NCI-H526 treated with DMSO at 0.1 percent for 48 hours (cell line): ENCODE results near the gene SLC6A8.
"Not testable (repeated sequence)": the region's sequence is repeated elsewhere in the genome, so short reads cannot be mapped to it uniquely, and the experiment has no call there.

Experiments
- DNase-seq: peaks from one replicate; lab custom pipeline; 2025; lab: John Stamatoyannopoulos, UW

Gene SLC6A8

GRCh38 chrX:153731117-153731844, 43.6 kb downstream of the SLC6A8 start:
- DNase-seq = no peak

GRCh38 chrX:153731845-153732215, 44.1 kb downstream of the SLC6A8 start:
- DNase-seq = no peak

GRCh38 chrX:153732401-153732800, 44.7 kb downstream of the SLC6A8 start:
- DNase-seq = no peak

GRCh38 chrX:153733651-153734240, 46.0 kb downstream of the SLC6A8 start:
- no peak for DNase-seq

- no peak for DNase-seq
Measured at GRCh38 chrX:153734871-153735270, 47.1 kb downstream of the SLC6A8 start.

- peak; percentile 39 for DNase-seq
Measured at GRCh38 chrX:153735274-153735673, 47.5 kb downstream of the SLC6A8 start.

- no peak for DNase-seq
Measured at GRCh38 chrX:153736071-153736820, 48.5 kb downstream of the SLC6A8 start.

GRCh38 chrX:153736871-153737441, 49.2 kb downstream of the SLC6A8 start:
- no peak for DNase-seq

GRCh38 chrX:153738056-153738605, 50.4 kb downstream of the SLC6A8 start:
- DNase-seq = no peak

- DNase-seq = no peak
Measured at GRCh38 chrX:153739754-153740486, 52.2 kb downstream of the SLC6A8 start.

- DNase-seq = no peak
Measured at GRCh38 chrX:153740631-153741222, 53.0 kb downstream of the SLC6A8 start.

- no peak for DNase-seq
Measured at GRCh38 chrX:153741446-153741845, 53.7 kb downstream of the SLC6A8 start.

- DNase-seq = not testable (repeated sequence)
Measured at GRCh38 chrX:153742111-153742510, 54.4 kb downstream of the SLC6A8 start.

- DNase-seq = not testable (repeated sequence)
Measured at GRCh38 chrX:153742796-153743467, 55.2 kb downstream of the SLC6A8 start.

GRCh38 chrX:153743468-153744209, 55.9 kb downstream of the SLC6A8 start:
- DNase-seq = peak; percentile 20

GRCh38 chrX:153744210-153745066, 56.7 kb downstream of the SLC6A8 start:
- peak; percentile 18 for DNase-seq

- DNase-seq = not testable (repeated sequence)
Measured at GRCh38 chrX:153745067-153745433, 57.3 kb downstream of the SLC6A8 start.
